ENCODE measurements around the gene WDR74. TPM values are rescaled to one million over a fixed set of nuclear protein-coding genes. Genes with fewer than 3 reads are reported as not detected.

The WDR74 gene
- total and polyA plus RNA-seq, 9 of the 15 experiments (the other 6 are each of a cell fraction or from before 2014, with no cell fraction given), result 32.7 to 210 (median 114) TPM

DNA sequence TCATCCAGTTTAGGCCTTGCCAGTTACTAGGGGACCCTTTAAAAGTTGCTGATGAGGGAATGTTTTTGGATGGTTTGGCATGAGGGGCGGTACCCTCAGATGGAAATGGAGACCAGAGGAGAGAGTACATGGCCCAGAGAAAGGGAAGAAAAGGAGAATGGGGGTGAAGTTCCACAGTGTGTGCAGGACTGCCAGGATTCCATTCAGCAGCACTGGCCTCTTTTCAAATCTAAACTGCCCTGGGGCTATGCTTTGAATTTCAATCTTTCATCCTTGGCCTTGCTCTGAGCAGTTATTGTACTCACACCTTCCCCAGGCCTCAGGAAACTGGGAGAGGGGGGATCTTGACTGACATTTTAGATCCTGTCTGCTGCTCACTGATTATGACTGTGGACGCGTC lies 44.3 kb upstream of the WDR74 start (continued):
- TF ChIP-seq, protein P1, sequence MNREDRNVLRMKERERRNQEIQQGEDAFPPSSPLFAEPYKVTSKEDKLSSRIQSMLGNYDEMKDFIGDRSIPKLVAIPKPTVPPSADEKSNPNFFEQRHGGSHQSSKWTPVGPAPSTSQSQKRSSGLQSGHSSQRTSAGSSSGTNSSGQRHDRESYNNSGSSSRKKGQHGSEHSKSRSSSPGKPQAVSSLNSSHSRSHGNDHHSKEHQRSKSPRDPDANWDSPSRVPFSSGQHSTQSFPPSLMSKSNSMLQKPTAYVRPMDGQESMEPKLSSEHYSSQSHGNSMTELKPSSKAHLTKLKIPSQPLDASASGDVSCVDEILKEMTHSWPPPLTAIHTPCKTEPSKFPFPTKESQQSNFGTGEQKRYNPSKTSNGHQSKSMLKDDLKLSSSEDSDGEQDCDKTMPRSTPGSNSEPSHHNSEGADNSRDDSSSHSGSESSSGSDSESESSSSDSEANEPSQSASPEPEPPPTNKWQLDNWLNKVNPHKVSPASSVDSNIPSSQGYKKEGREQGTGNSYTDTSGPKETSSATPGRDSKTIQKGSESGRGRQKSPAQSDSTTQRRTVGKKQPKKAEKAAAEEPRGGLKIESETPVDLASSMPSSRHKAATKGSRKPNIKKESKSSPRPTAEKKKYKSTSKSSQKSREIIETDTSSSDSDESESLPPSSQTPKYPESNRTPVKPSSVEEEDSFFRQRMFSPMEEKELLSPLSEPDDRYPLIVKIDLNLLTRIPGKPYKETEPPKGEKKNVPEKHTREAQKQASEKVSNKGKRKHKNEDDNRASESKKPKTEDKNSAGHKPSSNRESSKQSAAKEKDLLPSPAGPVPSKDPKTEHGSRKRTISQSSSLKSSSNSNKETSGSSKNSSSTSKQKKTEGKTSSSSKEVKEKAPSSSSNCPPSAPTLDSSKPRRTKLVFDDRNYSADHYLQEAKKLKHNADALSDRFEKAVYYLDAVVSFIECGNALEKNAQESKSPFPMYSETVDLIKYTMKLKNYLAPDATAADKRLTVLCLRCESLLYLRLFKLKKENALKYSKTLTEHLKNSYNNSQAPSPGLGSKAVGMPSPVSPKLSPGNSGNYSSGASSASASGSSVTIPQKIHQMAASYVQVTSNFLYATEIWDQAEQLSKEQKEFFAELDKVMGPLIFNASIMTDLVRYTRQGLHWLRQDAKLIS (CRISPR knock-in tag; IDR thresholded peaks at IDR 0.05), result 0 out of 2 replicates have a peak, but pooled peaks have one; percentile 63
- TF ChIP-seq POLR2AphosphoS5 (IDR thresholded peaks at IDR 0.05; ENCODE audit: control insufficient read depth, insufficient read depth, low read depth, low read length) (no peak; the same call in 1 of the 2 replicates), NFE2 (IDR thresholded peaks at IDR 0.05; ENCODE audit: low read depth) (no peak)
- TF ChIP-seq, protein P2, sequence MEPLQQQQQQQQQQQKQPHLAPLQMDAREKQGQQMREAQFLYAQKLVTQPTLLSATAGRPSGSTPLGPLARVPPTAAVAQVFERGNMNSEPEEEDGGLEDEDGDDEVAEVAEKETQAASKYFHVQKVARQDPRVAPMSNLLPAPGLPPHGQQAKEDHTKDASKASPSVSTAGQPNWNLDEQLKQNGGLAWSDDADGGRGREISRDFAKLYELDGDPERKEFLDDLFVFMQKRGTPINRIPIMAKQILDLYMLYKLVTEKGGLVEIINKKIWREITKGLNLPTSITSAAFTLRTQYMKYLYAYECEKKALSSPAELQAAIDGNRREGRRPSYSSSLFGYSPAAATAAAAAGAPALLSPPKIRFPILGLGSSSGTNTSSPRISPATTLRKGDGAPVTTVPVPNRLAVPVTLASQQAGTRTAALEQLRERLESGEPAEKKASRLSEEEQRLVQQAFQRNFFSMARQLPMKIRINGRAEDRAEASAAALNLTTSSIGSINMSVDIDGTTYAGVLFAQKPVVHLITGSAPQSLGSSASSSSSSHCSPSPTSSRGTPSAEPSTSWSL (CRISPR knock-in tag; IDR thresholded peaks at IDR 0.05; ENCODE audit: borderline replicate concordance), result no peak

Data from K562 (cell line).